Measurements from ENCODE around the gene CCNY.
"Not testable (repeated sequence)": the region's sequence is repeated elsewhere in the genome, so short reads cannot be mapped to it uniquely, and the experiment has no call there.

CCNY gene

GRCh38 chr10:35533565-35533964 is 197.3 kb downstream of the CCNY start:
- DNase-seq (ENCODE audit: low spot score), result no peak
- Histone ChIP-seq H3K36me3 (replicated peaks in 1 of 2; ENCODE audit: control insufficient read depth in 2 of 2, insufficient read depth in 2 of 2, low read length in 2 of 2) (peaks cover 18 to 78% of the 10 kb centered on the region in 2 donors), H4K91ac (ENCODE audit: low read depth, low read length, poor library complexity) (no peak overlapping the region), H3K27me3 (ENCODE audit: control insufficient read depth in 3 of 3, insufficient read depth in 3 of 3, low read depth in 1 of 3, low read length in 3 of 3) (no peaks in the 10 kb centered on the region), H4K8ac (ENCODE audit: low read depth, low read length) (no peak overlapping the region), H3K9ac (ENCODE audit: low read depth, low read length, poor library complexity) (no peak overlapping the region), H3K4me2 (ENCODE audit: insufficient read depth, low read length, poor library complexity, severe bottlenecking) (no peak overlapping the region), H3K23ac (ENCODE audit: low read depth, low read length, poor library complexity) (no peak overlapping the region), H2AK5ac (ENCODE audit: low read depth, low read length) (no peak overlapping the region), H2BK12ac (ENCODE audit: low read length) (no peak overlapping the region), H3K4ac (ENCODE audit: low read length) (no peak overlapping the region), H2BK5ac (ENCODE audit: low read length) (no peak overlapping the region), H3K27ac (replicated peaks; ENCODE audit: low read length) (no peak overlapping the region), H2AFZ (ENCODE audit: low read length) (no peak overlapping the region), H3K14ac (ENCODE audit: low read length) (no peak overlapping the region), H2BK120ac (ENCODE audit: low read depth, low read length) (no peak overlapping the region), H3K4me1 (ENCODE audit: control insufficient read depth in 2 of 2, insufficient read depth in 1 of 2, low read depth in 1 of 2, low read length in 2 of 2) (no peaks in the 10 kb centered on the region), H3K18ac (ENCODE audit: low read length) (no peak overlapping the region), H3K9me3 (replicated peaks in 1 of 2; ENCODE audit: control insufficient read depth in 2 of 2, insufficient read depth in 1 of 2, low read depth in 1 of 2, low read length in 2 of 2) (peaks cover 3 to 30% of the 10 kb centered on the region in 2 donors), H3K4me3 (ENCODE audit: low read length in 2 of 2) (no peak overlapping the region), H3K79me1 (ENCODE audit: low read depth, low read length) (no peaks in the 10 kb centered on the region), H2BK15ac (ENCODE audit: low read length) (no peak overlapping the region)
- no CpG with 5 or more reads among the region's 4 CpGs for WGBS, 2 donors (ENCODE audit: extremely low coverage in 2 of 2, insufficient read length in 2 of 2, insufficient replicate concordance in 1 of 2)

DNA sequence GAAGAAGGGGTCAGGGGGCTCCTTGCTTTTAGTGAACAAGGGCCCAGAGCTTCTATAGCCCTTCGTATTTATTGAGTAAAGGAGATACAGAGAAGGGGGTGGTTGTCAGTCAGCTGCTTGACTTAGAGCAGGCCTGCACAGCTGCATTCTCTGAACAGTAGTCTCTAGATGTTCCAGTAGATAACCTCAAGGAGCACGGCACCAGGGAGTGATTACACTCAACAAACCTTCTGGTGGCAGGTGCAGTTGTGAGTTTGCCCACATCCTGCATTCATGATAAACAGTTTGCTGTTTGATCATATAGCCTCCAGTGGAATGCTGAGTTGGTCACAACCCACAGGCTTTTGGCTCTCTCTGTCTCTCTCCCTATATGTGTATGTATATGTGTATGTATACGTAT is 198.8 kb downstream of the CCNY start:
- H3K4me2 ChIP-seq (ENCODE audit: insufficient read depth, low read length, poor library complexity, severe bottlenecking), result no peak overlapping the region
- H3K4me3 ChIP-seq (ENCODE audit: low read length in 2 of 2), result no peak overlapping the region
- no peak overlapping the region for H2BK120ac ChIP-seq (ENCODE audit: low read depth, low read length)
- no peak overlapping the region for H2AFZ ChIP-seq (ENCODE audit: low read length)
- H2BK12ac ChIP-seq (ENCODE audit: low read length), result no peak overlapping the region
- no peak overlapping the region for H3K14ac ChIP-seq (ENCODE audit: low read length)
- no peaks in the 10 kb centered on the region for H3K79me1 ChIP-seq (ENCODE audit: low read depth, low read length)
- H3K23ac ChIP-seq (ENCODE audit: low read depth, low read length, poor library complexity), result no peak overlapping the region
- H3K4ac ChIP-seq (ENCODE audit: low read length), result no peak overlapping the region
- no peak overlapping the region for H3K9ac ChIP-seq (ENCODE audit: low read depth, low read length, poor library complexity)
- H3K9me3 ChIP-seq (replicated peaks in 1 of 2; ENCODE audit: control insufficient read depth in 2 of 2, insufficient read depth in 1 of 2, low read depth in 1 of 2, low read length in 2 of 2), result peaks cover 3 to 30% of the 10 kb centered on the region in 2 donors
- no peaks in the 10 kb centered on the region for H3K27me3 ChIP-seq (ENCODE audit: control insufficient read depth in 3 of 3, insufficient read depth in 3 of 3, low read depth in 1 of 3, low read length in 3 of 3)
- peaks cover 17 to 71% of the 10 kb centered on the region in 2 donors for H3K36me3 ChIP-seq (replicated peaks in 1 of 2; ENCODE audit: control insufficient read depth in 2 of 2, insufficient read depth in 2 of 2, low read length in 2 of 2)
- H4K8ac ChIP-seq (ENCODE audit: low read depth, low read length), result no peak overlapping the region
- no peak overlapping the region for H3K27ac ChIP-seq (replicated peaks; ENCODE audit: low read length)
- no peak overlapping the region for H2AK5ac ChIP-seq (ENCODE audit: low read depth, low read length)
- no peak overlapping the region for H2BK15ac ChIP-seq (ENCODE audit: low read length)
- WGBS, 2 donors (ENCODE audit: extremely low coverage in 2 of 2, insufficient read length in 2 of 2, insufficient replicate concordance in 1 of 2), result no CpG with 5 or more reads among the region's 3 CpGs
- H4K91ac ChIP-seq (ENCODE audit: low read depth, low read length, poor library complexity), result no peak overlapping the region
- H3K18ac ChIP-seq (ENCODE audit: low read length), result no peak overlapping the region
- no peak overlapping the region for H2BK5ac ChIP-seq (ENCODE audit: low read length)
- no peaks in the 10 kb centered on the region for H3K4me1 ChIP-seq (ENCODE audit: control insufficient read depth in 2 of 2, insufficient read depth in 1 of 2, low read depth in 1 of 2, low read length in 2 of 2)
- DNase-seq (ENCODE audit: low spot score), result no peak

GRCh38 chr10:35536789-35537188 is 200.5 kb downstream of the CCNY start:
- H3K4ac ChIP-seq (ENCODE audit: low read length), result no peak overlapping the region
- H4K91ac ChIP-seq (ENCODE audit: low read depth, low read length, poor library complexity), result no peak overlapping the region
- H3K36me3 ChIP-seq (replicated peaks in 1 of 2; ENCODE audit: control insufficient read depth in 2 of 2, insufficient read depth in 2 of 2, low read length in 2 of 2), result peaks cover 15 to 58% of the 10 kb centered on the region in 2 donors
- H2BK120ac ChIP-seq (ENCODE audit: low read depth, low read length), result no peak overlapping the region
- no peak overlapping the region for H2BK15ac ChIP-seq (ENCODE audit: low read length)
- H3K18ac ChIP-seq (ENCODE audit: low read length), result no peak overlapping the region
- H3K14ac ChIP-seq (ENCODE audit: low read length), result no peak overlapping the region
- H3K9me3 ChIP-seq (replicated peaks in 1 of 2; ENCODE audit: control insufficient read depth in 2 of 2, insufficient read depth in 1 of 2, low read depth in 1 of 2, low read length in 2 of 2), result peaks cover 3 to 30% of the 10 kb centered on the region in 2 donors
- H3K23ac ChIP-seq (ENCODE audit: low read depth, low read length, poor library complexity), result no peak overlapping the region
- H2AFZ ChIP-seq (ENCODE audit: low read length), result no peak overlapping the region
- no CpG with 5 or more reads among the region's 4 CpGs for WGBS, 2 donors (ENCODE audit: extremely low coverage in 2 of 2, insufficient read length in 2 of 2, insufficient replicate concordance in 1 of 2)
- H3K4me2 ChIP-seq (ENCODE audit: insufficient read depth, low read length, poor library complexity, severe bottlenecking), result no peak overlapping the region
- H3K4me3 ChIP-seq (ENCODE audit: low read length in 2 of 2), result no peak overlapping the region
- no peak for DNase-seq (ENCODE audit: low spot score)
- no peak overlapping the region for H2AK5ac ChIP-seq (ENCODE audit: low read depth, low read length)
- H3K79me1 ChIP-seq (ENCODE audit: low read depth, low read length), result no peaks in the 10 kb centered on the region
- no peak overlapping the region for H3K9ac ChIP-seq (ENCODE audit: low read depth, low read length, poor library complexity)
- H3K4me1 ChIP-seq (ENCODE audit: control insufficient read depth in 2 of 2, insufficient read depth in 1 of 2, low read depth in 1 of 2, low read length in 2 of 2), result no peaks in the 10 kb centered on the region
- no peak overlapping the region for H2BK12ac ChIP-seq (ENCODE audit: low read length)
- no peak overlapping the region for H4K8ac ChIP-seq (ENCODE audit: low read depth, low read length)
- H3K27me3 ChIP-seq (ENCODE audit: control insufficient read depth in 3 of 3, insufficient read depth in 3 of 3, low read depth in 1 of 3, low read length in 3 of 3), result no peaks in the 10 kb centered on the region
- no peak overlapping the region for H3K27ac ChIP-seq (replicated peaks; ENCODE audit: low read length)
- H2BK5ac ChIP-seq (ENCODE audit: low read length), result no peak overlapping the region

DNA sequence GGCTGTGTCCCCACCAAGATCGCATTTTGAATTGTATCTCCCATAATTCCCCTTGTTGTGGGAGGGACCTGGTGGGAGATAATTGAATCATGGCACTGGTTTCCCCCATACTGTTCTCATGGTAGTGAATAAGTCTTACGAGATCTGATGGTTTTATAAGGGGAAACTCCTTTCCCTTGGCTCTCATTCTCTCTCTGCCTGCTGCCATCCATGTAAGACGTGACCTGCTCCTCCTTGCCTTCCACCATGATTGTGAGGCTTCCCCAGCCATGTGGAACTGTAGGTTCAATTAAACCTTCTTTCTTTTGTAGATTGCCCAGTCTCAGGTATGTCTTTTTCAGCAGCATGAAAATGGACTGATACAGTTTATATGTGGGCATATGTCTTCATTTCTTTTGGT is 201.6 kb downstream of the CCNY start:
- not testable (repeated sequence) for H2BK120ac ChIP-seq (ENCODE audit: low read depth, low read length); H3K4ac ChIP-seq (ENCODE audit: low read length); H2AFZ ChIP-seq (ENCODE audit: low read length); H3K18ac ChIP-seq (ENCODE audit: low read length); H3K27ac ChIP-seq (replicated peaks; ENCODE audit: low read length); H3K4me3 ChIP-seq (ENCODE audit: low read length in 2 of 2); H3K23ac ChIP-seq (ENCODE audit: low read depth, low read length, poor library complexity); H2BK15ac ChIP-seq (ENCODE audit: low read length); H2BK5ac ChIP-seq (ENCODE audit: low read length); H3K4me1 ChIP-seq (ENCODE audit: control insufficient read depth in 2 of 2, insufficient read depth in 1 of 2, low read depth in 1 of 2, low read length in 2 of 2); H2BK12ac ChIP-seq (ENCODE audit: low read length); H3K14ac ChIP-seq (ENCODE audit: low read length); H3K9ac ChIP-seq (ENCODE audit: low read depth, low read length, poor library complexity); H4K91ac ChIP-seq (ENCODE audit: low read depth, low read length, poor library complexity); H3K4me2 ChIP-seq (ENCODE audit: insufficient read depth, low read length, poor library complexity, severe bottlenecking); H3K79me1 ChIP-seq (ENCODE audit: low read depth, low read length); H4K8ac ChIP-seq (ENCODE audit: low read depth, low read length); H3K27me3 ChIP-seq (ENCODE audit: control insufficient read depth in 3 of 3, insufficient read depth in 3 of 3, low read depth in 1 of 3, low read length in 3 of 3); H2AK5ac ChIP-seq (ENCODE audit: low read depth, low read length); DNase-seq (ENCODE audit: low spot score)
- H3K9me3 ChIP-seq (replicated peaks in 1 of 2; ENCODE audit: control insufficient read depth in 2 of 2, insufficient read depth in 1 of 2, low read depth in 1 of 2, low read length in 2 of 2), result peaks cover 3 to 30% of the 10 kb centered on the region in 2 donors
- no CpG with 5 or more reads among the region's 3 CpGs for WGBS, 2 donors (ENCODE audit: extremely low coverage in 2 of 2, insufficient read length in 2 of 2, insufficient replicate concordance in 1 of 2)
- H3K36me3 ChIP-seq (replicated peaks in 1 of 2; ENCODE audit: control insufficient read depth in 2 of 2, insufficient read depth in 2 of 2, low read length in 2 of 2), result peaks cover 11 to 57% of the 10 kb centered on the region in 2 donors
